ENCODE results near the gene NKX6-1. TPM values are rescaled to one million over a fixed set of nuclear protein-coding genes. Genes with fewer than 3 reads are reported as not detected.

The NKX6-1 gene
- total RNA-seq, 4 donors from 2014 or later, result 0.40 to 19.1 TPM; not detected in 2

DNA sequence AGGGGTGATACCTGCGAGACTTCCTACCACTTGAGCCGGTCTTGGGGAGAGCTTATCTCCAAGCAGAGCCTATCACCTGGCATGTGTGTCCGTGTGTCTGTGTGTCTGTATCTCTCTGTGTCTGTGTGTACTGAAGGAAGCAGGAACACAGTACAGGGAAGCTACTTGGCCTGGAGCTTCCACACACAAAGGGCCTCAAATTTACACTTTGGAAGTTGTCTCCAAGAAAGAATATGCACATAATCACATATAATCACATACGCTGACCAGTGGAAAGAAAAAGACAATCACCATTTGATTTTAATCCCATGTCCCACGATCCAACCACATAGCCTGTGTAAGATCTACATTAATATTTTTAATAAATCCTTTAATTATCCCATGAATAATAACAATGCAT lies 13.2 kb upstream of the NKX6-1 start:
- no peak for DNase-seq
- no peak overlapping the region for H3K4me3 ChIP-seq (replicated peaks in 1 of 3)
- 87 to 93% methylated on average over 5 of the region's 5 CpGs for WGBS, 2 donors
- TF ChIP-seq POLR2A (IDR thresholded peaks at IDR 0.05), result no peak
- TF ChIP-seq CTCF (IDR thresholded peaks at IDR 0.05), result no peak
- no peak overlapping the region for H3K27ac ChIP-seq
- H3K4me1 ChIP-seq, result no peaks in the 10 kb centered on the region
- H3K9me3 ChIP-seq, result no peaks in the 10 kb centered on the region
- intact Hi-C loops (cut with DNase I), result no loop called here
- H3K27me3 ChIP-seq, result no peaks in the 10 kb centered on the region
- H3K36me3 ChIP-seq, result no peaks in the 10 kb centered on the region

GRCh38 chr4:84511703-84512102 lies 12.6 kb upstream of the NKX6-1 start:
- TF ChIP-seq POLR2A (IDR thresholded peaks at IDR 0.05) (no peak), CTCF (IDR thresholded peaks at IDR 0.05) (no peak)
- Histone ChIP-seq H3K9me3 (no peaks in the 10 kb centered on the region), H3K4me1 (no peaks in the 10 kb centered on the region), H3K4me3 (replicated peaks in 1 of 3) (no peak overlapping the region), H3K36me3 (no peaks in the 10 kb centered on the region), H3K27me3 (no peaks in the 10 kb centered on the region), H3K27ac (no peak overlapping the region)
- DNase-seq, result no peak
- 80 to 87% methylated on average over 3 of the region's 3 CpGs for whole genome bisulfite sequencing, 2 donors
- intact Hi-C loops (cut with DNase I), result no loop called here

DNA sequence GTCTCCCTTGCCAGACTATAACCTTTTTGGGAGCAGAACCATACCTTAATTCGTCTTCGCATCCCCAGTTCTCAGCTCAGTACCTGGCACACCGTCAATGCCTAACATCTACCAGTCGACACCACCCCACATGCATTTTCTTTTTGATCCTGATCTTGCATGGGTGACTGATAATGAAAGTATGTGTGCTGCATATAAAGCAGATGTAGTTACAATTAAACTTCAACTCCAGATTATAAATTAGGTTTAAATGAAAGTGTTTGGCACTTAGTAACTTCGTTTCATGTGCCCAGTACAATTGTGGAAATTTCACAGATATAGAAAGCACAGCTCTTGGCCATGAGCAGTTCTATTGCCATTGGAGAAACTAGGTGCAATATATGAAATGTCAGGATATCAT lies 8.8 kb upstream of the NKX6-1 start:
- 86 to 89% methylated on average over 5 of the region's 5 CpGs for WGBS, 2 donors
- no peaks in the 10 kb centered on the region for H3K36me3 ChIP-seq
- H3K9me3 ChIP-seq, result no peaks in the 10 kb centered on the region
- H3K27ac ChIP-seq, result no peak overlapping the region
- TF ChIP-seq CTCF (IDR thresholded peaks at IDR 0.05) (no peak), POLR2A (IDR thresholded peaks at IDR 0.05) (no peak)
- no peaks in the 10 kb centered on the region for H3K27me3 ChIP-seq
- intact Hi-C loops (cut with DNase I), result loop anchor here (10.0 kb wide), 3 partner anchors 743 to 1003 kb away; no protein-coding TSS in a partner anchor
- H3K4me3 ChIP-seq (replicated peaks in 1 of 3), result no peak overlapping the region
- H3K4me1 ChIP-seq, result no peaks in the 10 kb centered on the region
- no peak for DNase-seq

- WGBS, 2 donors, result 84 to 88% methylated on average over 2 of the region's 2 CpGs
Observed at GRCh38 chr4:84504821-84505220, 5.7 kb upstream of the NKX6-1 start.

More at GRCh38 chr4:84504821-84505220, 5.7 kb upstream of the NKX6-1 start:
- Histone ChIP-seq H3K36me3 (no peaks in the 10 kb centered on the region), H3K4me3 (replicated peaks in 1 of 3) (no peak overlapping the region), H3K27me3 (no peaks in the 10 kb centered on the region), H3K4me1 (peaks cover 0 to 3% of the 10 kb centered on the region in 2 donors), H3K27ac (no peak overlapping the region), H3K9me3 (no peaks in the 10 kb centered on the region)
- TF ChIP-seq POLR2A (IDR thresholded peaks at IDR 0.05) (no peak), CTCF (IDR thresholded peaks at IDR 0.05) (no peak)
- DNase-seq, result no peak
- intact Hi-C loops (cut with DNase I), result loop anchor here (10.0 kb wide), 3 partner anchors 740 to 1000 kb away; no protein-coding TSS in a partner anchor

Data from thyroid gland (tissue), 4 donors.